ENCODE measurements around the gene SLC24A5. TPM values are rescaled to one million over a fixed set of nuclear protein-coding genes. Genes with fewer than 3 reads are reported as not detected.

Gene SLC24A5
- polyA plus RNA-seq, 2 of the 4 experiments (the other 2 are of a cell fraction) = 0.05 TPM; not detected in 1

DNA sequence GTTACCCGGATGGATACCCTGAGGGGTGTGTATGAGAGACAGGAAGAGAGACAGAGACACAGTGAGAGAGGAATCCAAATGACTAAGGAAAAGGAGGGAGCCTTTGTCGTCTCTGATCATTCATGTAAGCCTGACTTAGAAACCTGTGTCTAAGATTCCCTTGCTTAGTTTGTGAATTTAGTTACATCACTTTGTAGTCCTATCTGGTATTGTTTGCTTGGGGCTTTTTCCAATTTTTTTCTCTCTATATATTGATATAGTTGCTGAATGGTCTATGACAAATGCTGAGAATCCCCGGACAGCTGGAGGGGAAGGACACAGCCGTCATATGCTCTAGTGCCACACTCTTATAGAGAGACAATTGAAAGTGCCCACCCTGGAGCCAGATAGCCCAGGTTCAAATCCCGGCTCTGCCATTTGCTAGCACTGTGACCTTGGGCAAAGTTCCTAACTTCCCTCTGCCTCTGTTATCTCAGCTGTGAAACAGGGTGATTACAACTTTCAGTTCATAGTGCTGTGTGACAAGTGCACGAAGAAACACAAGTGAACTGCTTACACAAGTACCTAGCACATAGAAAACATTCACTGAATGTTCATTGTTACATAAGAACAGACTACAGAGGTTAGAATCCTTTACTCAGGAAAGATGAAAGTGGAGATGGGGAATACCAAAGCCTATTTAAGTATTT, 6.0 kb downstream of the SLC24A5 start:
- TF ChIP-seq JUNB (IDR thresholded peaks at IDR 0.05) (no peak), NPAS2 (CRISPR knock-in tag; IDR thresholded peaks at IDR 0.05; ENCODE audit: borderline replicate concordance) (no peak), EHMT2 (IDR thresholded peaks at IDR 0.05; ENCODE audit: low read depth) (no peak), ZSCAN20 (CRISPR knock-in tag; IDR thresholded peaks at IDR 0.05) (no peak), HOXB13 (CRISPR knock-in tag; IDR thresholded peaks at IDR 0.05; ENCODE audit: low read depth) (no peak), CBX2 (IDR thresholded peaks at IDR 0.05; ENCODE audit: borderline replicate concordance, low read depth) (no peak), SREBF2 (IDR thresholded peaks at IDR 0.05) (no peak), RFX5 (IDR thresholded peaks at IDR 0.05) (no peak), ESRRA (IDR thresholded peaks at IDR 0.05; ENCODE audit: borderline replicate concordance, low read length) (no peak), HDAC2 (IDR thresholded peaks at IDR 0.05) (no peak), EP300 (IDR thresholded peaks at IDR 0.05) (no peak), FOXS1 (CRISPR knock-in tag; IDR thresholded peaks at IDR 0.05) (no peak), CHD2 (IDR thresholded peaks at IDR 0.05; ENCODE audit: low read length, partially characterized antibody) (no peak), ZFP36 (IDR thresholded peaks at IDR 0.05; ENCODE audit: borderline replicate concordance, partially characterized antibody) (no peak), POLR2AphosphoS2 (conservative IDR thresholded peaks at IDR 0.05; ENCODE audit: low read length) (no peak)
- TF ChIP-seq, protein P1, sequence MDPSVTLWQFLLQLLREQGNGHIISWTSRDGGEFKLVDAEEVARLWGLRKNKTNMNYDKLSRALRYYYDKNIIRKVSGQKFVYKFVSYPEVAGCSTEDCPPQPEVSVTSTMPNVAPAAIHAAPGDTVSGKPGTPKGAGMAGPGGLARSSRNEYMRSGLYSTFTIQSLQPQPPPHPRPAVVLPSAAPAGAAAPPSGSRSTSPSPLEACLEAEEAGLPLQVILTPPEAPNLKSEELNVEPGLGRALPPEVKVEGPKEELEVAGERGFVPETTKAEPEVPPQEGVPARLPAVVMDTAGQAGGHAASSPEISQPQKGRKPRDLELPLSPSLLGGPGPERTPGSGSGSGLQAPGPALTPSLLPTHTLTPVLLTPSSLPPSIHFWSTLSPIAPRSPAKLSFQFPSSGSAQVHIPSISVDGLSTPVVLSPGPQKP (IDR thresholded peaks at IDR 0.05; ENCODE audit: low read depth, low read length) = no peak
- TF ChIP-seq, protein P2, sequence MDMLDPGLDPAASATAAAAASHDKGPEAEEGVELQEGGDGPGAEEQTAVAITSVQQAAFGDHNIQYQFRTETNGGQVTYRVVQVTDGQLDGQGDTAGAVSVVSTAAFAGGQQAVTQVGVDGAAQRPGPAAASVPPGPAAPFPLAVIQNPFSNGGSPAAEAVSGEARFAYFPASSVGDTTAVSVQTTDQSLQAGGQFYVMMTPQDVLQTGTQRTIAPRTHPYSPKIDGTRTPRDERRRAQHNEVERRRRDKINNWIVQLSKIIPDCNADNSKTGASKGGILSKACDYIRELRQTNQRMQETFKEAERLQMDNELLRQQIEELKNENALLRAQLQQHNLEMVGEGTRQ (IDR thresholded peaks at IDR 0.05) = no peak
- TF ChIP-seq, protein P3, sequence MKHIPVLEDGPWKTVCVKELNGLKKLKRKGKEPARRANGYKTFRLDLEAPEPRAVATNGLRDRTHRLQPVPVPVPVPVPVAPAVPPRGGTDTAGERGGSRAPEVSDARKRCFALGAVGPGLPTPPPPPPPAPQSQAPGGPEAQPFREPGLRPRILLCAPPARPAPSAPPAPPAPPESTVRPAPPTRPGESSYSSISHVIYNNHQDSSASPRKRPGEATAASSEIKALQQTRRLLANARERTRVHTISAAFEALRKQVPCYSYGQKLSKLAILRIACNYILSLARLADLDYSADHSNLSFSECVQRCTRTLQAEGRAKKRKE (CRISPR knock-in tag; IDR thresholded peaks at IDR 0.05; ENCODE audit: low read depth) = no peak
- TF ChIP-seq, protein P4, sequence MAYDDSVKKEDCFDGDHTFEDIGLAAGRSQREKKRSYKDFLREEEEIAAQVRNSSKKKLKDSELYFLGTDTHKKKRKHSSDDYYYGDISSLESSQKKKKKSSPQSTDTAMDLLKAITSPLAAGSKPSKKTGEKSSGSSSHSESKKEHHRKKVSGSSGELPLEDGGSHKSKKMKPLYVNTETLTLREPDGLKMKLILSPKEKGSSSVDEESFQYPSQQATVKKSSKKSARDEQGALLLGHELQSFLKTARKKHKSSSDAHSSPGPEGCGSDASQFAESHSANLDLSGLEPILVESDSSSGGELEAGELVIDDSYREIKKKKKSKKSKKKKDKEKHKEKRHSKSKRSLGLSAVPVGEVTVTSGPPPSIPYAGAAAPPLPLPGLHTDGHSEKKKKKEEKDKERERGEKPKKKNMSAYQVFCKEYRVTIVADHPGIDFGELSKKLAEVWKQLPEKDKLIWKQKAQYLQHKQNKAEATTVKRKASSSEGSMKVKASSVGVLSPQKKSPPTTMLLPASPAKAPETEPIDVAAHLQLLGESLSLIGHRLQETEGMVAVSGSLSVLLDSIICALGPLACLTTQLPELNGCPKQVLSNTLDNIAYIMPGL (CRISPR knock-in tag; IDR thresholded peaks at IDR 0.05; ENCODE audit: borderline replicate concordance) = no peak

DNA sequence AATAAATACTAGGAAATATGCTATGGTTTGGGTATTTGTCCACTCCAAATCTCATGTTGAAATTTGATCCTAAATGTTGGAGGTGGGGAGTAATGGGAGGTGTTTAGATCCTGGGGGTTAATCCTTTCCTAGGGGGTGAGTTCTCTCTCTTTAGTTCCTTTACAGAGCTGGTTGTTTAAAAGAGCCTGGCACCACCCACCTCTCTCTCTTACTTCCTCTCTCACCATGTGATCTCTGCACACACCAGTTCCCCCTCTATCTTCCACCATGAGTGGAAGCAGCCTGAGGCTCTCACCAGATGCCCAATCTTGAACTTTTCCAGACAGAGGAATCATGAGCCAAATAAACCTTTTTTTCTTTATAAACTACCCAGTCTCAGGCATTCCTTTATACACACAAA, 10.5 kb downstream of the SLC24A5 start:
- no peak overlapping the region for H3K4me3 ChIP-seq
- DNase-seq (ENCODE audit: low read depth in 1 of 2, low spot score in 1 of 2) (no peak), FAIRE-seq (no peak), ATAC-seq (no peak)
- ChIA-PET CTCF (no interaction called here), POLR2A (no interaction called here)
- no peaks in the 10 kb centered on the region for H3K9me3 ChIP-seq
- TF ChIP-seq BHLHE40 (IDR thresholded peaks at IDR 0.05; ENCODE audit: low read depth, low read length) (no peak), ZFP36 (IDR thresholded peaks at IDR 0.05; ENCODE audit: borderline replicate concordance, partially characterized antibody) (no peak), ESRRA (IDR thresholded peaks at IDR 0.05; ENCODE audit: borderline replicate concordance, low read length) (no peak), SMC3 (IDR thresholded peaks at IDR 0.05) (no peak), RCOR1 (IDR thresholded peaks at IDR 0.05; ENCODE audit: low read depth, low read length) (no peak), JUN (IDR thresholded peaks at IDR 0.05) (no peak), RARB (CRISPR knock-in tag; IDR thresholded peaks at IDR 0.05) (no peak)
- TF ChIP-seq, protein P2 (IDR thresholded peaks at IDR 0.05) = no peak
- no peak overlapping the region for H3K4me2 ChIP-seq
- no peaks in the 10 kb centered on the region for H3K4me1 ChIP-seq
- H3K27ac ChIP-seq = no peak overlapping the region

More for the DNA sequence above, 6.0 kb downstream of the SLC24A5 start:
- no peak for FAIRE-seq
- POLR2A ChIA-PET = no interaction called here
- no peak overlapping the region for H3K4me2 ChIP-seq
- no peak for DNase-seq (ENCODE audit: low read depth in 1 of 2, low spot score in 1 of 2)
- no peak for ATAC-seq
- WGBS (ENCODE audit: missing lambda C conversion rate) = 66% methylated on average over 5 of the region's 6 CpGs
- H3K4me1 ChIP-seq = no peaks in the 10 kb centered on the region
- no peaks in the 10 kb centered on the region for H3K9me3 ChIP-seq
- no peak overlapping the region for H3K27ac ChIP-seq
- CTCF ChIA-PET = no interaction called here
- no peak overlapping the region for H3K4me3 ChIP-seq
